VCaP (cell line): Measurements from ENCODE around the gene AP1S3.

Experiments used
- H3K27ac ChIP-seq: fragments of 450-650 bp; 2 replicates; pipeline ENCODE4 v1.5.1; 2017
- CTCF ChIP-seq: fragments of 450-650 bp; conservative IDR thresholded peaks from 2 replicates; pipeline ENCODE4 v1.5.1; 2017; ENCODE audit warnings: mild to moderate bottlenecking, moderate library complexity

AP1S3 gene

DNA sequence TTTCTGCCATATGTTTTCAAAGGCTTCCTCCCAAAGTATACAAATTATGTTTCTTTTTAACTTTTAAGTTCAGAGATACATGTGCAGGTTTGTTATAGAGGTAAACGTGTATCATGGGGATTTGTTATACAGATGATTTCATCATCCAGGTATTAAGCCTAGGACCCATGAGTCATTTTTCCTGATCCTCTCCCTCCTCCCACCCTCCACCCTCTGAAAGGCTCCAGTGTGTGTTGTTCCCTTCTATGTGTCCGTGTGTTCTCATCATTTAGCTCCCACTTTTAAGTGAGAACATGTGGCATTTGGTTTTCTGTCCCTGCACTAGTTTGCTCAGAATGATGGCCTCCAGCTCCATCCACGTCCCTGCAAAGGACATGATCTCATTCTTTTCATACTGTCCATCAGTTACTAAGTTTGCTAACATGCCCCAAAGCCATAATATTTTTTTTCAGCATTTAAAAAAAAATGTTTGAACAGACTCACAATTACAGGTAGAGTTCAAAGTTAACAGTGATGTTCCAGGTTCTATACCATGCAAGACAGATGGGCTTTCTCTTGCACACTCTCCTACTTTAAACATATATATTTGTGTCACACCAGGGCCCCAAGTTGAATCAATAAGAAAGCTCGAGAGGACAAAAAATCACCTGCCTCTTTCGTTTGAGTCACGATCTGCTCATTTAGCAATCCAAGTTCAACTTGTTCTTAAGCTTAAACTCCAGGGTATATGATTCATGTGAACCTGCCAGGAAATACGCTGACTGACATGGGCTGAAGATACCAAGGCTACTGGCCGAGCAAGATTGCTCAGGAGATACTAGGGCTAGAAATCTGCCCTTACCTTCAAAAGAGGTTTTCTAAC is 77.6 kb downstream of the AP1S3 start:
- no peak overlapping the region for H3K27ac ChIP-seq
- TF ChIP-seq CTCF = no peak

DNA sequence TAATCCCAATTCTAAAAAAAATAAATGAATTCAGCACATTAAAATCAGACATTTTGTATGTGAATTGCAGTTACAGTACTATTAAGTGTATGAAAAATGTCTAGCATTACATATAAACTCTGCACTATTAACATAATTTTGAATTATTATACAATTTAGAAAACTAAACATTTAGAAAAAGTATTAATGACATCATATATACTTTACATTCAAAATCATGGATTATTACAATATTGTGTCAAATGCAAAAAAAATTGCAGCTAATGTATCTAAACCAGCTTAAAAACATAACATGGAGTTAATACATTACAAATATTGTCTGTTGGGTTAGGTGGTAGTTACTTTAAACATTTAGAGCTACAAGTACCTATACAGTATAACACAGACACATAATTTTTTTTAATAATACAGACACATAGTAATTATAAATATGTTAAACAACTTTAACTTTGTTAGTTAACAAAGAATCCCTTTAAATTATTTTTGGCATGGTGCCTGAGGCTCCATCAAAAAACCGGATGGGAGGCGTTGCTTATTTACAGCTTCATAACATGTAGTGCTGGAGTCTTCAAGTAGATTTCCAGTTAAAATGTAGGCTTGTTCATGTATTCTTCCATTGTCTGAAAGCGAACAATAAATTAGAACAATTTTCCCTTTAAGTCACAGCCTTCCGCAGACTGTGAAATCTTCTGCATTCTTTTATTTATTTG is 79.1 kb downstream of the AP1S3 start:
- TF ChIP-seq CTCF = no peak
- H3K27ac ChIP-seq = no peak overlapping the region

DNA sequence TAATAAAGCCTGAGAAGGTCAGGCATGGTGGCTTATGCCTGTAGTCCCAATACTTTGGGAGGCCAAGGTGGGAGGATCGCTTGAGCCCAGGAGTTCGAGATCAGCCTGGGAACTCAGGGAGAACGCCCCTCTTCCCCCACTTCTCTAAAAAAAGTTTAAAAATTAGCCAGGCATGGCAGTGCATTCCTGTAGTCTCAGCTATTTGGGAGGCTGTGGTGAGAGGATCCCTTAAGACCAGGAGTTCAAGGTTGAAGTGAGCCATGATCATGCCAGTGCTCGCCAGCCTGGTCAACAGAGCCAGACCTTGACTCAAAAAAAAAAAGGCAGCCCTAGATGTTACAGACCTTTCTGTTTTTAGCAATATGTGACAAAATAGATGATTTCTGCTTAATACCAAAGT is 83.4 kb downstream of the AP1S3 start:
- no peak for TF ChIP-seq CTCF
- H3K27ac ChIP-seq = no peak overlapping the region

DNA sequence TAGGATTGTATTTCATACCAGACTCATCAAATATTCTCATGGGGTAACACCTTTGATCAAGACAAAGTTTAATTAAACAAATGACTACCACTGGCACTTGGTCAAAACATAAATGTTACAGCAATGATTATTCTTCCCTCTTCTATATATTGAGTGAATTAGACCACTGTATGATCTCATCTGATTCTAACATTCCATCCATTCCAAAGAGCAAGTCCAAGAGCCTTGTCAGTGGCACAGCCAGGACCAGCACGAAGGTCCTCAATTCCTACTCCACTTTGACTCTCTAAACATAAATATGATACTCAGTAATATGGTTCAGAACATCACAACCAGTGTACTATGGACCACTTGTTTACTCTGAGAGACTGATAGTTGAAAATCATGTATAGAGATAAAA is 86.4 kb downstream of the AP1S3 start:
- TF ChIP-seq CTCF = no peak

DNA sequence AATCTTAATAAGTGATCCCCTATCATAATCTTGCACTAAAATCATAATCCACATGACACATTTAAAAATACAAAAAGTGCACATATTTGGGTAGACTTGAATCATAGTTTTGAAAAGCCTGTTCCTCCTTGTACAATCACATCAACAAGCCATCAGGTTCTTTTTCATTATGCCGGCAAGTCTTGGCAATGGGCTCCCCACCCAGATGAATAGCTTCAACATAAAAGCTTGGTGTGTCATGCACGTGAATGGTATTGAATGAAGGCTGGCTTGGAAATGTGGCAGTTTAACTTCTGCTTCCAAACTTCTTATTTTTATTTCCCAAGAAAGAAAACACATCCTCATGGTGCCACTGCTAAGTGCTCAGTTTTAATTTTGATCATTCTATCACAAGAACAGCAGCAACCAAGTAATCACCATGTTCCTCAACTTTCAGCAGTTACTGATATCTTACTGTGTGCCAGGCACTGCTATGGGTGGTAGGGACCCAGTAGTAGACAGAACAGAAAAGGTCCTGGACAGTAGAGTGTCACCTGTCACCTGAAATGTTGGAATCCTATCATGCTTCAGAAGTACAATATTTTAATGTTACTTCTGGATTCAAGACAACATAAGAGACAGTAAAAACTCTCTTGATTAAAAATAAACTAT is 89.9 kb downstream of the AP1S3 start:
- H3K27ac ChIP-seq = no peak overlapping the region
- no peak for TF ChIP-seq CTCF

More for the DNA sequence above, 86.4 kb downstream of the AP1S3 start:
- no peak overlapping the region for H3K27ac ChIP-seq

- H3K27ac ChIP-seq = no peak overlapping the region
Measured at GRCh38 chr2:223746611-223747010, 90.8 kb downstream of the AP1S3 start.

More at GRCh38 chr2:223746611-223747010, 90.8 kb downstream of the AP1S3 start:
- no peak for TF ChIP-seq CTCF
